ENCODE data around the gene RUNX2.

GRCh38 chr6:45707176-45707575 lies 379.0 kb downstream of the RUNX2 start:
- TF ChIP-seq, protein P1, sequence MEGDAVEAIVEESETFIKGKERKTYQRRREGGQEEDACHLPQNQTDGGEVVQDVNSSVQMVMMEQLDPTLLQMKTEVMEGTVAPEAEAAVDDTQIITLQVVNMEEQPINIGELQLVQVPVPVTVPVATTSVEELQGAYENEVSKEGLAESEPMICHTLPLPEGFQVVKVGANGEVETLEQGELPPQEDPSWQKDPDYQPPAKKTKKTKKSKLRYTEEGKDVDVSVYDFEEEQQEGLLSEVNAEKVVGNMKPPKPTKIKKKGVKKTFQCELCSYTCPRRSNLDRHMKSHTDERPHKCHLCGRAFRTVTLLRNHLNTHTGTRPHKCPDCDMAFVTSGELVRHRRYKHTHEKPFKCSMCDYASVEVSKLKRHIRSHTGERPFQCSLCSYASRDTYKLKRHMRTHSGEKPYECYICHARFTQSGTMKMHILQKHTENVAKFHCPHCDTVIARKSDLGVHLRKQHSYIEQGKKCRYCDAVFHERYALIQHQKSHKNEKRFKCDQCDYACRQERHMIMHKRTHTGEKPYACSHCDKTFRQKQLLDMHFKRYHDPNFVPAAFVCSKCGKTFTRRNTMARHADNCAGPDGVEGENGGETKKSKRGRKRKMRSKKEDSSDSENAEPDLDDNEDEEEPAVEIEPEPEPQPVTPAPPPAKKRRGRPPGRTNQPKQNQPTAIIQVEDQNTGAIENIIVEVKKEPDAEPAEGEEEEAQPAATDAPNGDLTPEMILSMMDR (IDR thresholded peaks at IDR 0.05; ENCODE audit: low read length), result no peak
- TF ChIP-seq EZH2 (IDR thresholded peaks at IDR 0.05; ENCODE audit: borderline replicate concordance, low read length), result no peak

Measured in OCI-LY1 (cell line).